Activated B cell treated with CpG ODN at 0.5 μM for 24 hours (primary cell): ENCODE results near the gene CEMIP. TPM values are rescaled to one million over a fixed set of nuclear protein-coding genes. Genes with fewer than 3 reads are reported as not detected.

Experiments used
- ATAC-seq: fragments of 200-7000 bp; cut with Tn5 transposase; one replicate; pipeline ENCODE4 v1.10.0; 2021; ENCODE audit warnings: low read depth, mild to moderate bottlenecking, moderate library complexity
- CTCF ChIA-PET: fragments of 350-600 bp; sonication (Branson Sonifier 250); formaldehyde crosslinking; loops from one replicate; lab custom pipeline; 2021; ENCODE audit warnings: antibody characterized with exemption; lab: Charles Lee
- POLR2A ChIA-PET: fragments of 350-600 bp; sonication (Branson Sonifier 250); formaldehyde crosslinking; loops from one replicate; lab custom pipeline; 2021; ENCODE audit warnings: antibody characterized with exemption; lab: Charles Lee
- DNase-seq: peaks from one replicate; pipeline ENCODE4 v3.0.0; 2022
- H3K27ac Mint-ChIP-seq: one replicate; pipeline ENCODE4 v1.8.0; 2020; ENCODE audit warnings: mixed read lengths
- H3K27me3 Mint-ChIP-seq: one replicate; pipeline ENCODE4 v1.8.0; 2021; ENCODE audit warnings: mixed read lengths
- H3K36me3 Mint-ChIP-seq: one replicate; pipeline ENCODE4 v1.8.0; 2021; ENCODE audit warnings: low read depth, mixed read lengths
- H3K4me1 Mint-ChIP-seq: one replicate; pipeline ENCODE4 v1.8.0; 2021; ENCODE audit warnings: mixed read lengths
- H3K4me3 Mint-ChIP-seq: one replicate; pipeline ENCODE4 v1.8.0; 2020; ENCODE audit warnings: mild to moderate bottlenecking, mixed read lengths
- H3K9me3 Mint-ChIP-seq: one replicate; pipeline ENCODE4 v1.8.0; 2020; ENCODE audit warnings: mixed read lengths
- CTCF ChIP-seq: fragments of 200-600 bp; IDR thresholded peaks from one replicate; pipeline ENCODE4 v1.8.0; 2022; ENCODE audit warnings: antibody characterized with exemption, mild to moderate bottlenecking
- intact Hi-C: fragments of 100-400 bp; cut with micrococcal nuclease; formaldehyde crosslinking; loops from one replicate; pipeline ENCODE4 v1.15.1; 2024
- total RNA-seq: library from RNA; stranded (reverse); gene quantifications from 2 replicates; pipeline ENCODE4 v1.2.3, GENCODE V29; 2022

Gene CEMIP
- total RNA-seq, 1 donor from 2014 or later: not detected

GRCh38 chr15:80926126-80926525 lies 147.0 kb downstream of the CEMIP start:
- no peaks in the 10 kb centered on the region for H3K9me3 Mint-ChIP-seq
- no peak overlapping the region for H3K27ac Mint-ChIP-seq
- CTCF ChIA-PET: no interaction called here
- intact Hi-C loops: no loop called here
- no peaks in the 10 kb centered on the region for H3K27me3 Mint-ChIP-seq
- H3K4me3 Mint-ChIP-seq: no peak overlapping the region
- DNase-seq (no peak), ATAC-seq (no peak)
- POLR2A ChIA-PET: no interaction called here
- no peaks in the 10 kb centered on the region for H3K4me1 Mint-ChIP-seq
- no peak for TF ChIP-seq CTCF
- H3K36me3 Mint-ChIP-seq: peaks cover 5% of the 10 kb centered on the region

- H3K4me1 Mint-ChIP-seq: no peaks in the 10 kb centered on the region
- no peak overlapping the region for H3K4me3 Mint-ChIP-seq
- CTCF ChIA-PET: no interaction called here
- H3K27ac Mint-ChIP-seq: no peak overlapping the region
- no peaks in the 10 kb centered on the region for H3K36me3 Mint-ChIP-seq
- DNase-seq (no peak), ATAC-seq (no peak)
- no peaks in the 10 kb centered on the region for H3K27me3 Mint-ChIP-seq
- no peaks in the 10 kb centered on the region for H3K9me3 Mint-ChIP-seq
- POLR2A ChIA-PET: no interaction called here
- no peak for TF ChIP-seq CTCF
- intact Hi-C loops: no loop called here
These were observed 150.1 kb downstream of the CEMIP start for GRCh38 chr15:80929225-80929624.

- no peak for TF ChIP-seq CTCF
- Mint-ChIP-seq H3K9me3 (no peaks in the 10 kb centered on the region), H3K4me1 (no peaks in the 10 kb centered on the region), H3K4me3 (no peak overlapping the region), H3K27ac (no peak overlapping the region), H3K27me3 (no peaks in the 10 kb centered on the region), H3K36me3 (peaks cover 3% of the 10 kb centered on the region)
- ATAC-seq (no peak), DNase-seq (no peak)
- intact Hi-C loops: no loop called here
- POLR2A ChIA-PET: no interaction called here
- CTCF ChIA-PET: no interaction called here
These were observed 150.5 kb downstream of the CEMIP start for GRCh38 chr15:80929689-80930088.

- ChIA-PET POLR2A (no interaction called here), CTCF (no interaction called here)
- no peak for ATAC-seq
- H3K4me3 Mint-ChIP-seq: no peak overlapping the region
- no peaks in the 10 kb centered on the region for H3K4me1 Mint-ChIP-seq
- H3K27me3 Mint-ChIP-seq: no peaks in the 10 kb centered on the region
- no peaks in the 10 kb centered on the region for H3K9me3 Mint-ChIP-seq
- DNase-seq: no peak
- TF ChIP-seq CTCF: no peak
- no peak overlapping the region for H3K27ac Mint-ChIP-seq
- intact Hi-C loops: no loop called here
- peaks cover 3% of the 10 kb centered on the region for H3K36me3 Mint-ChIP-seq
These were observed 152.0 kb downstream of the CEMIP start for GRCh38 chr15:80931191-80931590.

GRCh38 chr15:80931721-80932512 lies 152.7 kb downstream of the CEMIP start:
- ChIA-PET CTCF (no interaction called here), POLR2A (no interaction called here)
- no peak overlapping the region for H3K4me3 Mint-ChIP-seq
- peaks cover 7% of the 10 kb centered on the region for H3K36me3 Mint-ChIP-seq
- ATAC-seq (no peak), DNase-seq (no peak)
- TF ChIP-seq CTCF: no peak
- no peaks in the 10 kb centered on the region for H3K4me1 Mint-ChIP-seq
- intact Hi-C loops: no loop called here
- H3K9me3 Mint-ChIP-seq: no peaks in the 10 kb centered on the region
- H3K27ac Mint-ChIP-seq: no peak overlapping the region
- no peaks in the 10 kb centered on the region for H3K27me3 Mint-ChIP-seq
